CD4-positive, CD25-positive, alpha-beta regulatory T cell (primary cell): ENCODE data around the gene ADGRA1. TPM values are rescaled to one million over a fixed set of nuclear protein-coding genes. Genes with fewer than 3 reads are reported as not detected.

Experiments used
- ATAC-seq, 2 donors: fragments of 150-1000 bp; cut with Tn5 transposase; one replicate each; pipeline ENCODE4 v1.10.0; 2021; ENCODE audit warnings: low read depth in 2 of 2, moderate number of reproducible peaks in 2 of 2, moderate library complexity in 1 of 2
- DNase-seq, 3 donors: peaks; one replicate each; pipeline versions ENCODE4 v3.0.0 to v3.0.0-alpha.2; 2012 to 2022; ENCODE audit warnings: mixed read lengths in 1 of 3
- H3K27ac ChIP-seq: one replicate; pipeline ENCODE4 v1.7.0; 2013; ENCODE audit warnings: mild to moderate bottlenecking, low read length; ENCODE audit not compliant: insufficient read depth, poor library complexity, severe bottlenecking
- H3K27me3 ChIP-seq: one replicate; pipeline ENCODE4 v1.7.0; 2013; ENCODE audit warnings: low read length; ENCODE audit not compliant: control insufficient read depth, insufficient read depth
- H3K36me3 ChIP-seq: one replicate; pipeline ENCODE4 v1.7.0; 2013; ENCODE audit warnings: mild to moderate bottlenecking, low read length, moderate library complexity; ENCODE audit not compliant: control insufficient read depth, insufficient read depth
- H3K4me1 ChIP-seq: 2 replicates; pipeline ENCODE4 v1.7.0; 2013; ENCODE audit warnings: mild to moderate bottlenecking, low read length; ENCODE audit not compliant: insufficient read depth, control insufficient read depth, poor library complexity, severe bottlenecking
- H3K4me3 ChIP-seq: one replicate; pipeline ENCODE4 v1.7.0; 2013; ENCODE audit warnings: low read depth, mild to moderate bottlenecking, low read length, moderate library complexity
- H3K9me3 ChIP-seq, 2 experiments: 1 replicate in 1 of 2; 2 replicates in 1 of 2; pipeline ENCODE4 v1.7.0; 2013; ENCODE audit warnings: low read length in 2 of 2, mild to moderate bottlenecking in 1 of 2, moderate library complexity in 1 of 2; ENCODE audit not compliant: control insufficient read depth in 2 of 2
- H3K27ac Mint-ChIP-seq, 3 donors: one replicate each; pipeline ENCODE4 v1.8.0; 2020 to 2022; ENCODE audit warnings: mild to moderate bottlenecking in 3 of 3, mixed read lengths in 3 of 3, moderate library complexity in 2 of 3
- H3K27me3 Mint-ChIP-seq: one replicate; pipeline ENCODE4 v1.8.0; 2022; ENCODE audit warnings: mild to moderate bottlenecking, mixed read lengths
- H3K36me3 Mint-ChIP-seq: one replicate; pipeline ENCODE4 v1.8.0; 2020; ENCODE audit warnings: mixed read lengths
- H3K4me1 Mint-ChIP-seq, 4 donors: one replicate each; pipeline ENCODE4 v1.8.0; 2020 to 2022; ENCODE audit warnings: mixed read lengths in 4 of 4, mild to moderate bottlenecking in 1 of 4
- H3K4me3 Mint-ChIP-seq, 4 donors: one replicate each; pipeline ENCODE4 v1.8.0; 2020 to 2022; ENCODE audit warnings: mild to moderate bottlenecking in 4 of 4, mixed read lengths in 4 of 4, moderate library complexity in 3 of 4
- H3K9me3 Mint-ChIP-seq, 7 donors: one replicate each; pipeline ENCODE4 v1.8.0; 2020 to 2022; ENCODE audit warnings: mixed read lengths in 7 of 7, mild to moderate bottlenecking in 3 of 7, moderate library complexity in 2 of 7
- polyA plus RNA-seq, 4 donors: library from polyadenylated mRNA; unstranded; fragments of 300-500 nt; fragmentation: Illumina TruSeq; gene quantifications; one replicate each; pipeline ENCODE4 v1.2.3, GENCODE V29; 2021
- total RNA-seq: library from RNA; stranded (reverse); gene quantifications from one replicate; pipeline ENCODE4 v1.2.3, GENCODE V29; 2022

Gene ADGRA1
- total and polyA plus RNA-seq, 5 donors from 2014 or later, result not detected

GRCh38 chr10:133042816-133043215 lies 44.9 kb upstream of the ADGRA1 start:
- no peak overlapping the region for H3K27ac ChIP-seq
- H3K9me3 ChIP-seq, result no peaks in the 10 kb centered on the region
- Mint-ChIP-seq H3K36me3 (no peaks in the 10 kb centered on the region), H3K4me3 (no peak overlapping the region), H3K27me3 (no peaks in the 10 kb centered on the region), H3K27ac (no peak overlapping the region), H3K4me1 (no peaks in the 10 kb centered on the region), H3K9me3 (peaks cover 0 to 2% (median 0%) of the 10 kb centered on the region in 7 donors)
- no peaks in the 10 kb centered on the region for H3K27me3 ChIP-seq
- no peak overlapping the region for H3K4me3 ChIP-seq
- no peaks in the 10 kb centered on the region for H3K4me1 ChIP-seq
- no peak for ATAC-seq
- no peak for DNase-seq
- no peaks in the 10 kb centered on the region for H3K36me3 ChIP-seq

DNA sequence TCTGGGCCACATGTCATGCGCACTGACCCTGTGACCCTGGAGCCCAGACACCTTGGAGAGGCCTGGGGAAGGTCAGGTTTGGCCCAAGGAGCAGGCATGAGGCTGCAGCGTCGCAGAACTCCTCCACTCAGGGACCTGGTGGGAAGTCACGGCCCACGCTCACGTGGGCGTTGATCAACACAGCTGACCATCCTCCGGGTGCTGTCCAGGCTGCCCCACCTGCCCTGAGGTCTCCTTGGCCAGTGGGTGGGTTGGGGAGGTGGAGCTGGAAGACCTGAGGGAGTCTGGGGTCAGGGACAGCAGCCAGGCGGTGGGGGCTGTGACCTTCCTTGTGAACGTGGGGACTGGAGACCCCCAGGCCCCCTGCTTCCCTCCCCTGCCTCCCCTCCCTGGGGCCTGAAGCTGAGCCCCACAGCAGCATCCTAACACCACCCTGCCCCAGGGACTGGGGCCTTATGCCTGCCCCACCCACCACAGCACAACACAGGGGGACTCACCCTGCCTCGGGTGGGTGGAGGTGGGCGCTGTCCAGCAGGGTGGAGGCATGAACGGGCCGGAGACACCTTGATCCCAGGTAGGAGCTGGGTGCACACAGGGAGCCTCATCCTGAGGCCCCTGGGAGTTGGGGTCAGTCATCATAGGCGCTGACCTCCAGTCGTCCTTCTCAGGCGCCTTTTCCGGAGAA lies 44.0 kb upstream of the ADGRA1 start:
- Histone ChIP-seq H3K27me3 (no peaks in the 10 kb centered on the region), H3K9me3 (no peaks in the 10 kb centered on the region), H3K4me1 (no peaks in the 10 kb centered on the region), H3K4me3 (no peak overlapping the region), H3K27ac (no peak overlapping the region), H3K36me3 (no peaks in the 10 kb centered on the region)
- Mint-ChIP-seq H3K36me3 (no peaks in the 10 kb centered on the region), H3K4me3 (no peak overlapping the region), H3K27me3 (no peaks in the 10 kb centered on the region), H3K4me1 (no peaks in the 10 kb centered on the region), H3K27ac (no peak overlapping the region), H3K9me3 (peaks cover 0 to 2% (median 0%) of the 10 kb centered on the region in 7 donors)
- DNase-seq, result no peak
- no peak for ATAC-seq

DNA sequence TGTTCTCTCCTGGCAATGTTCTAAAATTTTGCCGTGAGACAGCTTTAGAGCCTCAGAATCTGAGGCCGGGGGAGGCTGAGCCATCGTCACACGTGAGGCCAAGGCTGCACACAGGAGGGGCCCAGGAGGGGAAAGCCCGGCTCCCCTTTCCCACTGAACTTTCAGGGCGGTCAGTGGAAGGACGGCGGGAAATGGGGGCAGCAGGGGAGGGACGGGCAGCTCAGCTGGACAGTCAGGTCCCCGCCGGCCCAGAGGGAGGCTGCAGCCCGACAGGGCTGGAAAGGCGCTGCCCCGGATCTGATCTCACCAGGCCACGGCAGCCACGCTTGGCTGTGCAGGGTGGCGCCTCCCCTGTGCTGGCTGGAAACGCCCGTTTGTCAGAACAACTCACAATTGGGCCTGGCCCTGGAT lies 43.3 kb upstream of the ADGRA1 start:
- Mint-ChIP-seq H3K27me3 (no peaks in the 10 kb centered on the region), H3K4me1 (no peaks in the 10 kb centered on the region), H3K9me3 (peaks cover 0 to 2% (median 0%) of the 10 kb centered on the region in 7 donors), H3K36me3 (no peaks in the 10 kb centered on the region), H3K4me3 (no peak overlapping the region), H3K27ac (no peak overlapping the region)
- H3K9me3 ChIP-seq, result no peaks in the 10 kb centered on the region
- H3K4me3 ChIP-seq, result no peak overlapping the region
- H3K4me1 ChIP-seq, result no peaks in the 10 kb centered on the region
- ATAC-seq (no peak), DNase-seq (no peak)
- no peaks in the 10 kb centered on the region for H3K27me3 ChIP-seq
- H3K36me3 ChIP-seq, result no peaks in the 10 kb centered on the region
- H3K27ac ChIP-seq, result no peak overlapping the region

- ATAC-seq, result no peak
- Mint-ChIP-seq H3K27me3 (no peaks in the 10 kb centered on the region), H3K9me3 (peaks cover 0 to 2% (median 0%) of the 10 kb centered on the region in 7 donors), H3K36me3 (no peaks in the 10 kb centered on the region), H3K27ac (no peak overlapping the region), H3K4me3 (no peak overlapping the region), H3K4me1 (no peaks in the 10 kb centered on the region)
- H3K27me3 ChIP-seq, result no peaks in the 10 kb centered on the region
- H3K27ac ChIP-seq, result no peak overlapping the region
- H3K36me3 ChIP-seq, result no peaks in the 10 kb centered on the region
- H3K4me1 ChIP-seq, result no peaks in the 10 kb centered on the region
- H3K4me3 ChIP-seq, result no peak overlapping the region
- no peak for DNase-seq
- no peaks in the 10 kb centered on the region for H3K9me3 ChIP-seq
Observed at GRCh38 chr10:133045556-133046389, 42.0 kb upstream of the ADGRA1 start.

DNA sequence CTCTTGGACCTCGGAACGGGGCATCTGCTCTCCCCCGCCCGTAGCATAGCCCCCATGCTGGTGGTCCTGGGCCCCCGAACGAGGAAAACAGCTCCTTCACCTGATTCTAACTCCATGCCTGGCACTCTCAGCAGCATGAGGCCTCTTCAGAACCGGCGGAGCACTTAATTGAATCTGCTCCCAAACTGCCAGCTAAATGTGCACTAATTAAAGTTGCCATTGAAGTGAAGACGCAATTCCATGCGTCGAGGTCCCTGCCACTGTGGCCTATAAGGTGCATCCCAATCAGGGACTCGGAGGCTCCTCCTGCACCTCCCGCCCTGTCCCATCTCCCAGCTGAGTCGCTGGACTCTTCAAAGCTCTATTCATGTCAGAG lies 41.3 kb upstream of the ADGRA1 start:
- no peaks in the 10 kb centered on the region for H3K4me1 Mint-ChIP-seq
- H3K36me3 ChIP-seq, result no peaks in the 10 kb centered on the region
- H3K36me3 Mint-ChIP-seq, result no peaks in the 10 kb centered on the region
- H3K27me3 ChIP-seq, result no peaks in the 10 kb centered on the region
- no peak overlapping the region for H3K4me3 ChIP-seq
- H3K27ac Mint-ChIP-seq, result no peak overlapping the region
- no peak for ATAC-seq
- no peak overlapping the region for H3K4me3 Mint-ChIP-seq
- H3K27me3 Mint-ChIP-seq, result no peaks in the 10 kb centered on the region
- DNase-seq, result no peak
- no peaks in the 10 kb centered on the region for H3K9me3 ChIP-seq
- no peak overlapping the region for H3K27ac ChIP-seq
- no peaks in the 10 kb centered on the region for H3K4me1 ChIP-seq
- H3K9me3 Mint-ChIP-seq, result peaks cover 0 to 2% (median 0%) of the 10 kb centered on the region in 7 donors

DNA sequence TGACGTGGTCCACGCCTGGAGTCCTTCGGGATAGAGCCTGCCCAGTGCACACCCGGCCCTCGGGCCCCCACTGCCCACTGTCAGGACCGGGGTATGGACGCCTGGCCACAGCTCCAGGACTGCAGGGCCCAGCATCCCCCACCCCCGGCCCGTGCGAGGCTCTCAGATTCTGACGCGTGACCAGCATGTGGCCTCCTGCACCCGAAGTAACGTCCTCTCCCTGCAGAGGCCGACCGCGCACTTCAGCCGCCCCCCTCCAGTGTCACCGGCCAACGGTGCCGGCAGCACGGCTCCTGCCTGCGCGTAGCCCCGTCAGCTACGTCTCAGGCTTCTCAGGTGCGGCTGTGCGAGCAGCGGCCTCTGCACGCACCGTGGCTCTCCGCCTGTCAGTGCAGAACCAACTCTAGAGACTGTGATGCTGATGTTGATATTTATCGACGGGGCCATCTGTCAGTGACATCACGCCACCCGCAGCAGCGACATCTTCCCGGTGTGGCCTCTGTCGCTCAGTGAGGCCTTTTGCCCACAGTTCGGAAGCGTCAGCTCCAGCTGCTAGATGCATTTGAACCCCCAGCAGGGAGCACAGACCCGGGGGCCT lies 40.1 kb upstream of the ADGRA1 start:
- Mint-ChIP-seq H3K27ac (no peak overlapping the region), H3K9me3 (no peaks in the 10 kb centered on the region), H3K36me3 (no peaks in the 10 kb centered on the region), H3K4me3 (no peak overlapping the region), H3K27me3 (no peaks in the 10 kb centered on the region), H3K4me1 (no peaks in the 10 kb centered on the region)
- DNase-seq (no peak), ATAC-seq (no peak)
- Histone ChIP-seq H3K4me1 (no peaks in the 10 kb centered on the region), H3K27ac (no peak overlapping the region), H3K9me3 (no peaks in the 10 kb centered on the region), H3K4me3 (no peak overlapping the region), H3K27me3 (no peaks in the 10 kb centered on the region), H3K36me3 (no peaks in the 10 kb centered on the region)

DNA sequence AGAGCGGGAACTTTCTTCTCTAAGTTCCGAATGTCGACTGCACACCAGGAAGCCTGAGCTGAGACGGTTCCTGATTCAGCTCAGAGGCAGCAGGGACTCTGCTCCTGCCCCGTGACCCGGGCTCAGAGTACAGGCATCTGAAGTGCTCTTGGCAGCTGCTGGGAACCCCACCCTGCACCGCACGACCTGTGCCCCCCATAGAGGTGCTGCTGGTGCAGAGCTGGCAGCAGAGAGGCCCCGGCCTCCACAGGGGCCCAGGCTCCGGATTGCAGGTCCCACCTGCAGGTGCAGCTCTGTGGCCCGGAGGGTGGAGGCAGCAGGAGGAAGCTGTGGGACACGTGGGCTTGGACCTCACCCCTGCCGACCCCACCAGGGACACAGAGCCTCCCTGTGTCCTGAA lies 39.5 kb upstream of the ADGRA1 start:
- Mint-ChIP-seq H3K4me1 (no peaks in the 10 kb centered on the region), H3K4me3 (no peak overlapping the region), H3K27ac (no peak overlapping the region), H3K27me3 (no peaks in the 10 kb centered on the region), H3K36me3 (no peaks in the 10 kb centered on the region), H3K9me3 (no peaks in the 10 kb centered on the region)
- Histone ChIP-seq H3K27ac (no peak overlapping the region), H3K9me3 (no peaks in the 10 kb centered on the region), H3K36me3 (no peaks in the 10 kb centered on the region), H3K4me3 (no peak overlapping the region), H3K27me3 (no peaks in the 10 kb centered on the region), H3K4me1 (no peaks in the 10 kb centered on the region)
- no peak for DNase-seq
- ATAC-seq, result no peak
